SK-N-SH (cell line): ENCODE data around the gene FAM240A.

Experiments used
- CTCF ChIP-seq: fragments of 200-600 bp; sonication (generic); IDR thresholded peaks from 2 replicates; pipeline ENCODE4 v1.6.1; 2017; ENCODE audit warnings: antibody characterized with exemption, mild to moderate bottlenecking, moderate library complexity
- EP300 ChIP-seq, 2 experiments: IDR thresholded peaks; 2 replicates each; pipeline versions ENCODE4 v1.4.0 to v1.6.1; 2012; ENCODE audit warnings: borderline replicate concordance in 1 of 2, low read depth in 1 of 2, low read length in 1 of 2
- NFIC ChIP-seq: IDR thresholded peaks from 2 replicates; pipeline ENCODE4 v1.4.0; 2012; ENCODE audit warnings: borderline replicate concordance
- NRF1 ChIP-seq: IDR thresholded peaks from 2 replicates; pipeline ENCODE4 v1.6.1; 2012; ENCODE audit warnings: low read depth, mild to moderate bottlenecking, low read length
- RAD21 ChIP-seq: IDR thresholded peaks from 2 replicates; pipeline ENCODE4 v1.6.1; 2012; ENCODE audit warnings: mild to moderate bottlenecking, low read length
- TCF12 ChIP-seq: IDR thresholded peaks from 2 replicates; pipeline ENCODE4 v1.4.0; 2012
- TF ChIP-seq, protein P1 (sequence below): IDR thresholded peaks from 2 replicates; pipeline ENCODE4 v1.4.0; 2012; ENCODE audit warnings: low read depth, borderline replicate concordance

- TF ChIP-seq NFIC (no peak), NRF1 (no peak), CTCF (no peak), RAD21 (no peak), TCF12 (no peak), EP300 (IDR thresholded peaks at IDR 0.05; ENCODE audit: borderline replicate concordance in 1 of 2, low read depth in 1 of 2, low read length in 1 of 2) (no peak)
- TF ChIP-seq, protein P1, sequence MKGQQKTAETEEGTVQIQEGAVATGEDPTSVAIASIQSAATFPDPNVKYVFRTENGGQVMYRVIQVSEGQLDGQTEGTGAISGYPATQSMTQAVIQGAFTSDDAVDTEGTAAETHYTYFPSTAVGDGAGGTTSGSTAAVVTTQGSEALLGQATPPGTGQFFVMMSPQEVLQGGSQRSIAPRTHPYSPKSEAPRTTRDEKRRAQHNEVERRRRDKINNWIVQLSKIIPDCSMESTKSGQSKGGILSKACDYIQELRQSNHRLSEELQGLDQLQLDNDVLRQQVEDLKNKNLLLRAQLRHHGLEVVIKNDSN, result no peak
These were observed 18.3 kb upstream of the FAM240A start for GRCh38 chr3:46593979-46594378.
